Ectodermal cell (in vitro differentiated cells): ENCODE data around the gene THG1L.

Source experiments
- H3K27ac ChIP-seq: 2 replicates; pipeline ENCODE4 v1.7.0; 2013; ENCODE audit warnings: mild to moderate bottlenecking, low read depth, low read length; ENCODE audit not compliant: insufficient read depth, poor library complexity, severe bottlenecking
- H3K27me3 ChIP-seq: 2 replicates; pipeline ENCODE4 v1.7.0; 2013; ENCODE audit warnings: mild to moderate bottlenecking, low read length; ENCODE audit not compliant: insufficient read depth, control insufficient read depth, poor library complexity, severe bottlenecking
- H3K36me3 ChIP-seq: one replicate; pipeline ENCODE4 v1.7.0; 2013; ENCODE audit warnings: low read length; ENCODE audit not compliant: control insufficient read depth, insufficient read depth
- H3K4me1 ChIP-seq: one replicate; pipeline ENCODE4 v1.7.0; 2013; ENCODE audit warnings: low read length; ENCODE audit not compliant: control insufficient read depth, insufficient read depth
- H3K4me3 ChIP-seq: 2 replicates; pipeline ENCODE4 v1.7.0; 2013; ENCODE audit warnings: low read depth, low read length, control low read depth; ENCODE audit not compliant: insufficient read depth
- H3K9me3 ChIP-seq: 2 replicates; pipeline ENCODE4 v1.7.0; 2013; ENCODE audit warnings: mild to moderate bottlenecking, low read length, moderate library complexity; ENCODE audit not compliant: control insufficient read depth
- WGBS, 2 experiments: methylation state at CpG; one replicate each; pipeline ENCODE4 v1.1.7; 2013; ENCODE audit warnings: missing lambda C conversion rate in 2 of 2; 5-methylcytosine and 5-hydroxymethylcytosine counted together

THG1L gene

DNA sequence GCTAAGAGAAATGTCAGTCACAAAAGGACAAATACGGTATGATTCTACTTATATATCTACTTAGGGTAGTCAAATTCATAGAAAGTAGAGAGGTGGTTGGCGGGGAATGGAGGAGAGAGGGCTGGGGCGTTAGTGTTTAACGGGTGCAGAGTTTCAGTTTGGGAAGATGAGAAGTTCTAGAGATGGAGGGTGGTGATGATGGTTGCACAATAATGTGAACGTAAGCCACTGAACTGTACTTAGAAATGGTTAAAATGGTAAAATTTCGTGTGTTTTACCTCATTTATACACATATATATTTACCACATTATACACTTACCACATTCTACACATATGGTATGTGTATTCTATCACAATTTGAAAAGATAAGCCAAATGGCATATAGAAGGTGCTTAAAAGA is 48.0 kb downstream of the THG1L start:
- WGBS, 2 experiments, result 95 to 99% methylated on average over 5 of the region's 6 CpGs
- H3K27me3 ChIP-seq, result no peaks in the 10 kb centered on the region

GRCh38 chr5:157785801-157786200 is 54.6 kb downstream of the THG1L start:
- Histone ChIP-seq H3K27me3 (no peaks in the 10 kb centered on the region), H3K4me3 (no peak overlapping the region), H3K4me1 (no peaks in the 10 kb centered on the region), H3K27ac (no peak overlapping the region), H3K9me3 (no peaks in the 10 kb centered on the region), H3K36me3 (peaks cover 14% of the 10 kb centered on the region)
- WGBS, 2 experiments, result 94 to 95% methylated on average over 3 of the region's 3 CpGs

More for the DNA sequence above, 48.0 kb downstream of the THG1L start:
- Histone ChIP-seq H3K4me3 (no peak overlapping the region), H3K27ac (no peak overlapping the region), H3K36me3 (no peaks in the 10 kb centered on the region), H3K4me1 (no peaks in the 10 kb centered on the region), H3K9me3 (no peaks in the 10 kb centered on the region)
